ENCODE data around the gene RRP8. TPM values are rescaled to one million over a fixed set of nuclear protein-coding genes. Genes with fewer than 3 reads are reported as not detected.

RRP8 gene
- total and polyA plus RNA-seq, 2 of the 8 experiments (the other 6 are each of a cell fraction or from before 2014, with no cell fraction given): 4.2 to 14.9 TPM

DNA sequence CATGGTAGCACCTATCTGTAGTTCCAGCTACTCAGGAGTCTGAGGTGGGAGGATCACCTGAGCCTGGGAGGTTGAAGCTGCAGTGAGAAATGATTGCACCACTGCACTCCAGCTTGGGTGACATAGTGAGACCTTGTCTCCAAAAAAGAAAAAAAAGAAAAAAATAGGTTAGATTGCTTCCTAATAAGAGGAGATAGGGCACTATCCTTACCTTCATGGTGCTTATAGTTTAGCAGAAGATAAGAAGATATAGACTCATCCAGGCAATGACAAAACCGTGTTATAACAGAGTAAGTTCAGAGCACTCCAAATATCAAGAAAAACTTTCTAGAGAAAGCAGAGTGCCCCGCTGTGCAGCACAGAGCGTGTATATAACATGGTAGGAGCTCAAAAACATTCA is 42.1 kb downstream of the RRP8 start:
- Histone ChIP-seq H3K9ac (replicated peaks in 1 of 4; ENCODE audit: extremely low read depth in 1 of 4, low read depth in 3 of 4, low read length in 3 of 4) (no peak overlapping the region), H3K23ac (ENCODE audit: insufficient read length) (no peak overlapping the region), H3K79me2 (ENCODE audit: control insufficient read depth in 1 of 2, insufficient read depth in 2 of 2, low read length in 2 of 2) (no peaks in the 10 kb centered on the region), H3K56ac (replicated peaks; ENCODE audit: insufficient read length, low read depth, low read length) (no peak overlapping the region), H3K9me3 (ENCODE audit: insufficient read depth in 2 of 2, low read depth in 1 of 2, low read length in 1 of 2) (no peaks in the 10 kb centered on the region), H3K4me2 (ENCODE audit: insufficient read depth in 1 of 2, low read depth in 2 of 2, low read length in 2 of 2) (no peak overlapping the region), H4K91ac (replicated peaks; ENCODE audit: insufficient read length, low read length) (no peak overlapping the region), H4K8ac (ENCODE audit: extremely low read depth, insufficient read depth, low read length) (no peak overlapping the region), H4K20me1 (replicated peaks in 1 of 2; ENCODE audit: control insufficient read depth in 1 of 2, insufficient read depth in 2 of 2, low read length in 2 of 2) (no peaks in the 10 kb centered on the region), H3K79me1 (ENCODE audit: low read depth, low read length) (no peaks in the 10 kb centered on the region), H3K4me1 (replicated peaks in 1 of 4; ENCODE audit: control insufficient read depth in 3 of 4, insufficient read depth in 4 of 4, low read length in 3 of 4) (peaks cover 0 to 6% (median 2%) of the 10 kb centered on the region in 4 experiments; a peak in 3 of 7 replicates), H3K4ac (replicated peaks; ENCODE audit: insufficient read length, low read depth, low read length) (no peak overlapping the region), H2BK20ac (ENCODE audit: low read length) (no peak overlapping the region), H3K14ac (ENCODE audit: insufficient read length) (no peak overlapping the region), H2BK12ac (ENCODE audit: low read depth, low read length) (no peak overlapping the region), H2AFZ (ENCODE audit: low read length) (no peak overlapping the region), H3K23me2 (ENCODE audit: low read depth, low read length) (no peaks in the 10 kb centered on the region), H3K36me3 (ENCODE audit: control insufficient read depth in 2 of 4, insufficient read depth in 4 of 4, low read length in 3 of 4) (no peaks in the 10 kb centered on the region), H2AK5ac (ENCODE audit: low read depth, low read length) (no peak overlapping the region), H2BK120ac (replicated peaks; ENCODE audit: low read depth, low read length) (no peak overlapping the region), H2BK15ac (ENCODE audit: low read length) (no peak overlapping the region), H4K5ac (ENCODE audit: insufficient read length, low read depth, low read length) (no peak overlapping the region), H3K4me3 (ENCODE audit: extremely low read depth in 1 of 4, insufficient read depth in 2 of 4, low read depth in 3 of 4, low read length in 4 of 4) (no peak overlapping the region), H3K27me3 (replicated peaks in 1 of 4; ENCODE audit: control insufficient read depth in 3 of 4, extremely low read depth in 1 of 4, insufficient read depth in 3 of 4, low read length in 3 of 4) (peaks cover 0 to 2% (median 0%) of the 10 kb centered on the region in 4 experiments; a peak in 1 of 7 replicates), H3K18ac (ENCODE audit: extremely low read depth, low read length) (no peak overlapping the region), H2BK5ac (ENCODE audit: low read depth, low read length) (no peak overlapping the region), H3K27ac (ENCODE audit: low read depth, low read length) (no peak overlapping the region)
- no peak for DNase-seq (ENCODE audit: low read depth in 1 of 2, low spot score in 2 of 2)
- WGBS, 2 experiments (ENCODE audit: extremely low coverage in 1 of 2, insufficient coverage in 1 of 2, insufficient read length in 1 of 2, insufficient replicate concordance in 2 of 2, low coverage in 1 of 2, low lambda C conversion rate in 2 of 2, missing lambda C conversion rate in 1 of 2): 89% methylated on average over 3 of the region's 3 CpGs; no CpG with 5 or more reads in 1 of the 2 experiments
- FAIRE-seq: no peak
- CTCF ChIA-PET (ENCODE audit: partially characterized antibody): interaction anchor here (0.8 to 1.7 kb wide), 5 partner anchors 10 to 182 kb away, joined by 3 to 6 read pairs (median 3); no protein-coding TSS in a partner anchor
- POLR2A ChIA-PET (ENCODE audit: partially characterized antibody): no interaction called here
- no peak for TF ChIP-seq SP1 (IDR thresholded peaks at IDR 0.05; ENCODE audit: low read depth, low read length)
- no peak for TF ChIP-seq CREB1 (IDR thresholded peaks at IDR 0.05)
- no peak for TF ChIP-seq CTBP2 (IDR thresholded peaks at IDR 0.05; ENCODE audit: borderline replicate concordance, insufficient read depth, insufficient read length, low read length)
- TF ChIP-seq POU5F1 (IDR thresholded peaks at IDR 0.05; ENCODE audit: low read depth, low read length): no peak
- TF ChIP-seq SIN3A (conservative IDR thresholded peaks at IDR 0.05 in 1 of 2, IDR thresholded peaks at IDR 0.05 in 1 of 2; ENCODE audit: low read depth in 1 of 2, low read length in 2 of 2): no peak
- no peak for TF ChIP-seq TBP (IDR thresholded peaks at IDR 0.05; ENCODE audit: low read depth, low read length)
